ENCODE measurements around the gene PROP1. TPM values are rescaled to one million over a fixed set of nuclear protein-coding genes. Genes with fewer than 3 reads are reported as not detected.
"Not testable (repeated sequence)": the region's sequence is repeated elsewhere in the genome, so short reads cannot be mapped to it uniquely, and the experiment has no call there.

PROP1 gene
- total RNA-seq, 2 donors from 2014 or later, result not detected

DNA sequence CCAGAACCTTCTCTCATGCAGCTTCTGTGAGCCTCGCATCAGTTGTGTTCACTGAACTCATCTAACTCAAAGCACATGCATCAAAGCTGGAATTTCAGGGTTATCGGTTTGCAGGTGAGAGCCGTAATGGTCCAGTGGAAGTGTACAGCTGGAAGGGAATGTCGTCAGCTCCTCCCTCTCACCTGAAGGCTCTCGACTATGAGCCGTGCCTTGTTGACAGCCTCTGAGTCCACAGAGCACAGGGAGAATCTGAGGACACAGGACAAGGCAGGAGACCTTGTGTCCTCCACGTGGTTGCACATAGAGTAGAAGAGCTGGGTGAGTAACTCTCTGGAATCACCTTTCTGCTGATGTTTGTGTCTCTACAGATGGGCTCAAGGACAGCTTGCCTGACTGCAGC lies 38.8 kb downstream of the PROP1 start:
- no peak for DNase-seq
- H3K4me1 ChIP-seq, result no peaks in the 10 kb centered on the region

GRCh38 chr5:177953101-177953500 lies 42.9 kb downstream of the PROP1 start:
- H3K9me3 ChIP-seq; H3K9ac ChIP-seq (ENCODE audit: low read depth in 2 of 2, low read length in 2 of 2); H3K36me3 ChIP-seq; H3K27me3 ChIP-seq; intact Hi-C loops (cut with DNase I); H3K4me1 ChIP-seq; H3K27ac ChIP-seq; DNase-seq; H3K4me3 ChIP-seq: not testable (repeated sequence)

More for the DNA sequence above, 38.8 kb downstream of the PROP1 start:
- Histone ChIP-seq H3K36me3 (no peaks in the 10 kb centered on the region), H3K27ac (no peak overlapping the region), H3K9ac (ENCODE audit: low read depth in 2 of 2, low read length in 2 of 2) (no peak overlapping the region), H3K9me3 (no peaks in the 10 kb centered on the region), H3K27me3 (no peaks in the 10 kb centered on the region), H3K4me3 (no peak overlapping the region)
- TF ChIP-seq CTCF (IDR thresholded peaks at IDR 0.05), result no peak
- intact Hi-C loops (cut with DNase I), result no loop called here

DNA sequence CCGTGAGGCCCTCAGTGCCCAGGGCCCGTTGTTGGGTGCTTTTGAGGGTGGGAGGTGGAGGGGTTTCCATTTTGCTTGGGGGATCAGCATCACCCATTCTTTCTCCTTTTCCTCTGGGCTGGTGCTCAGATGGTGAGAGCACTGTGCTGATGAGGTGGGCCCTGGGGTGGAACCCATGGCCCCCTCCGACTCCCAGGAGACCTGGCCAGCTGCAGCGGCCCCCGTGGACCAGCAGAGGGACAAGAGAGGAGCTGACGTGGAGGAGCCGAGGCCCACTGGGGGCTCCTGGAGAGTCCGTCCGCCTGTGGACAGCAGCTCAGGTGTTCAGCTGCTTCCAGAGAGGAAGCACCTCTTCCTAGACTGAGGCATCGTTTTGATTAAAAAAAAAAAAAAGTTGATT lies 46.4 kb downstream of the PROP1 start:
- DNase-seq; H3K4me1 ChIP-seq; H3K27ac ChIP-seq; H3K27me3 ChIP-seq; H3K36me3 ChIP-seq; H3K9ac ChIP-seq (ENCODE audit: low read depth in 2 of 2, low read length in 2 of 2); H3K4me3 ChIP-seq; intact Hi-C loops (cut with DNase I); H3K9me3 ChIP-seq: not testable (repeated sequence)

DNA sequence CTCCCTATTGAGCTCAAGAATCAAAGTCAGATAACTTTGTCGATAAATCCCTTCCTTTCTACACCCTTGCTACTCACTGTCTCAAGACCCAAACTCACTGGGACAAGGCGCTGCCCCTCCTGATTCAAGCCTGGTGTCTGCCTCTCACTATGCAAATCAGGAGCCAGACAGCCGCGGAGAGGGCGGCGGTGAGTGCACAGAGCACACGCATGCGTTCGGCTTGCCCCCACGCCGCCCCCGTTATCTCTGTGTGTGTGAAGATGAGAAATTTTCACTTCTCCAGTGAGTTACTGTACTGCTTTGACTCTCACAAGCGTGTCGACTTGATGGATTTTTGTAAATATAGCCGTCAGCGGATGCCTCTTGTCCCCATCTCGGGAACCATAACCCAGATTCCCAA lies 47.0 kb downstream of the PROP1 start:
- H3K9ac ChIP-seq (ENCODE audit: low read depth in 2 of 2, low read length in 2 of 2); H3K4me3 ChIP-seq; H3K36me3 ChIP-seq; H3K4me1 ChIP-seq; H3K9me3 ChIP-seq; intact Hi-C loops (cut with DNase I); H3K27ac ChIP-seq; DNase-seq; H3K27me3 ChIP-seq: not testable (repeated sequence)

- H3K9ac ChIP-seq (ENCODE audit: low read depth in 2 of 2, low read length in 2 of 2); H3K9me3 ChIP-seq; H3K4me1 ChIP-seq; H3K36me3 ChIP-seq; H3K27ac ChIP-seq; H3K4me3 ChIP-seq; DNase-seq; H3K27me3 ChIP-seq; intact Hi-C loops (cut with DNase I): not testable (repeated sequence)
Measured at GRCh38 chr5:177947912-177948311, 48.1 kb downstream of the PROP1 start.

DNA sequence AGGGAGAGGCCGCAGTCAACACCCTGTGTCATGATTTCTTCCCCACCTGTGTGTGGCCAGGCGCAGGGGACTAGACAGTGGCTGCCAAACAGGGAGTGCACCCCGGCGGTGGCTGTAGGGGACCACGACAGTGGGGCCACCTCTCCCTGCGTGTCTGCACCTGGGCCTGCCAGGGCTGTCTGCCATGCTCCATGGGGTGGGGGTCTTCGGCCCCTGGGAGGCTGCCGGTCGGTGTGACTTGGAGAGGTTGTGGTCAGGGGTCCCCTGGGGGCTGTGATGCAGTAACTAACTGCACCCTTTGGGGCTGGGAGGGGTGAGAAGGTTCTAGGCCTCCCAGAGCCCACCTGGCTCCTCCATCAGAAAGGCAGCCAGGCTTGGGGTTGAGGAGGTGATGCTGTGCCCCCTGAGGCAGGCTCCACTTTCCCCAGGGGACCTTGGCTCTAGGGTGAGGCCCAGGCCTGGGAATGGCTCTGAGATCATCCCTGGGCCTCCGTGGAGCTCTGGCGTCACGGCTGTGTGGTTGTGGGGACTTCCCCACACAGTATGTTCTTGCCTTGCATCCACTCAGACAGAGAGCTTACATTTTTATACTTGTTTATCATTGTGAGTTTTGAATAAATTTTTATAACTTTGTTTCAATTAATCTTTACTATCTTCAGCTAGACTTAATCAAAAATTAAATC lies 50.3 kb downstream of the PROP1 start:
- H3K9me3 ChIP-seq, result not testable (repeated sequence)

GRCh38 chr5:177945145-177945544 lies 50.9 kb downstream of the PROP1 start:
- intact Hi-C loops (cut with DNase I); H3K27ac ChIP-seq; DNase-seq: not testable (repeated sequence)

More for the DNA sequence above, 50.3 kb downstream of the PROP1 start:
- H3K27ac ChIP-seq; DNase-seq; intact Hi-C loops (cut with DNase I); H3K36me3 ChIP-seq; H3K4me3 ChIP-seq; H3K27me3 ChIP-seq; H3K4me1 ChIP-seq; H3K9ac ChIP-seq (ENCODE audit: low read depth in 2 of 2, low read length in 2 of 2): not testable (repeated sequence)

GRCh38 chr5:177943805-177944736 lies 52.0 kb downstream of the PROP1 start:
- DNase-seq; H3K4me1 ChIP-seq; H3K36me3 ChIP-seq; H3K9me3 ChIP-seq; H3K27me3 ChIP-seq; H3K9ac ChIP-seq (ENCODE audit: low read depth in 2 of 2, low read length in 2 of 2); H3K27ac ChIP-seq; intact Hi-C loops (cut with DNase I): not testable (repeated sequence)
- peak overlapping the region; percentile 35 for H3K4me3 ChIP-seq

More at GRCh38 chr5:177945145-177945544, 50.9 kb downstream of the PROP1 start:
- not testable (repeated sequence) for H3K27me3 ChIP-seq; H3K9ac ChIP-seq (ENCODE audit: low read depth in 2 of 2, low read length in 2 of 2); H3K4me1 ChIP-seq; H3K9me3 ChIP-seq; H3K4me3 ChIP-seq; H3K36me3 ChIP-seq

- H3K9me3 ChIP-seq; H3K4me3 ChIP-seq; H3K9ac ChIP-seq (ENCODE audit: low read depth in 2 of 2, low read length in 2 of 2); H3K36me3 ChIP-seq; H3K4me1 ChIP-seq; H3K27me3 ChIP-seq; DNase-seq; H3K27ac ChIP-seq; intact Hi-C loops (cut with DNase I): not testable (repeated sequence)
Measured at GRCh38 chr5:177942896-177943295, 53.1 kb downstream of the PROP1 start.

Other genes starting within 250 kb of the PROP1 start
- gene FAM153A, start 213.3 kb downstream of the PROP1 start, total RNA-seq, result 1 to 10 TPM in 1 of 2 donors, under 1 TPM in 1; 0.52 to 4.4 TPM
- gene N4BP3, start 117.3 kb upstream of the PROP1 start, total RNA-seq, result 1 to 10 TPM; 2.2 to 3.3 TPM
- 10 to 100 TPM; 31.9 to 50.1 TPM for gene RMND5B, start 134.8 kb upstream of the PROP1 start, total RNA-seq
- gene NHP2, start 157.6 kb upstream of the PROP1 start, total RNA-seq, result 100 to 1,000 TPM in 1 of 2 donors, 10 to 100 TPM in 1; 64.8 to 182 TPM
- not detected for gene GMCL2, start 191.1 kb upstream of the PROP1 start, total RNA-seq
- gene HNRNPAB, start 208.3 kb upstream of the PROP1 start, total RNA-seq, result 100 to 1,000 TPM; 286 to 385 TPM
- gene PHYKPL, start 236.6 kb upstream of the PROP1 start, total RNA-seq, result 100 to 1,000 TPM; 101 to 159 TPM

Measured in colonic mucosa (tissue), 4 donors.